GM21619 (cell line): ENCODE data around the gene DOCK2.
"Not testable (repeated sequence)": the region's sequence is repeated elsewhere in the genome, so short reads cannot be mapped to it uniquely, and the experiment has no call there.

Experiments used
- ATAC-seq: cut with Tn5 transposase; IDR thresholded peaks from one replicate; pipeline ENCODE4 v1.9.1; 2021; ENCODE audit not compliant: unreplicated experiment

The DOCK2 gene

DNA sequence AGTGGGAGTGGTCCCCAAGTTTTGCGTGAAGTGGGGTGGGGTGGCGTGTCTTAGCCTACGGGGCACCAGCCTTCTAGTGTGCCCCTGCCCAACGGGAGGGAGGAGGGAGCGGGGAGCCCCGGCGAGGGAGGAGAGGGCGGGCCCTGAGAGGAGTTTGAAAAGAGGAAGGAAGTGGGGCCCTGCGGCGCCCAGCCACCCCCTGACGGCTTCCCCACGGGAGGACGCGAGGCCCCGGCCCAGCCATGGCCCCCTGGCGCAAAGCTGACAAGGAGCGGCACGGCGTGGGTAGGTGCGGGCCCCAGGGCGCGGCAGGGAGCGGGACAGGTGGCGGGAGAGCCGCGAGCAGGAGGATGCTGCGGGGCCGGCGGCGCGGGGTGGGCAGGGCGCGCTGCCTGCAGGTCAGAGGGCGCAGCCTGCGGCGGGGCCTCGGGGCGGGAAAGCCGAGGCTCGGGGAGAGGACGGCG lies at the start of gene DOCK2:
TSS of gene DOCK2 (plus strand) at position 191 of the 464 bp plus-strand sequence. CDS start at position 243, 52 bp downstream.
- peak; percentile 92 for ATAC-seq

DNA sequence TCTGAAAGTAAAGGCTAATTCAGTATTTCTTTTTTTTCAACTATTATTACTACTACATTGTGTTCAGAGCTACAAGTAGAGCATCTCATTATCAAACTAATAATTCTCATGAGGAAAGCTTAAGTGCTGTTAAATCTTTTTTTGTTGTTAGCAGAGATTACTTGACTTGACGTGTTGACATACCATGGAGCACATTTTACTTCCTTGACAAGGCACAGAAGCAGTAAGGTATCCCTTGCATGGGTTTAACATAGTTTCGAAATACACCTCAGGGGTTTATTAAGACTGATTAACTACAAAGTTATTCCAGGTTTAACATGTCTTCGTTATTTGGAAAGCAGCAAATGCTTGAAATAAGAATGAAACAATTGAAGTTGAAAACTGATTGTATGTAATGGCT lies 46.5 kb upstream of the DOCK2 start:
- no peak for ATAC-seq

DNA sequence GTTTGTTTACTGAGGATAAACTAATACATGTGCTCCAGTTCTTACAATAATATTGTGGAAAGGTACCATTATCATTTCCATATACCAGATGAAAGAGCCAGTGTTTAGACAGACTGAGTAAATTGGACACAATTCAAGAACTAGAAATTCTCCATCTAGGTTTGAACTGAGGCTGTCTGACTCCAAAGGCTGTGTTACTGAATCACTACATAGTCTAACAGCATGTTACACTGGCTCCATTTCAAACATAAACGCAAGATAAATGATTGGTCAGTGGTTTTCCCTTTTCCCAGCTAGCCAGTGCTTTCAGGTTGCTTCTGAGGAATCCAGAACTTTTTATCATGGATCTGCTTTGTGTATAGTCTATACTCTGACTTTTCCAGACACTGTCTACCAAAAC lies 45.4 kb upstream of the DOCK2 start:
- no peak for ATAC-seq

DNA sequence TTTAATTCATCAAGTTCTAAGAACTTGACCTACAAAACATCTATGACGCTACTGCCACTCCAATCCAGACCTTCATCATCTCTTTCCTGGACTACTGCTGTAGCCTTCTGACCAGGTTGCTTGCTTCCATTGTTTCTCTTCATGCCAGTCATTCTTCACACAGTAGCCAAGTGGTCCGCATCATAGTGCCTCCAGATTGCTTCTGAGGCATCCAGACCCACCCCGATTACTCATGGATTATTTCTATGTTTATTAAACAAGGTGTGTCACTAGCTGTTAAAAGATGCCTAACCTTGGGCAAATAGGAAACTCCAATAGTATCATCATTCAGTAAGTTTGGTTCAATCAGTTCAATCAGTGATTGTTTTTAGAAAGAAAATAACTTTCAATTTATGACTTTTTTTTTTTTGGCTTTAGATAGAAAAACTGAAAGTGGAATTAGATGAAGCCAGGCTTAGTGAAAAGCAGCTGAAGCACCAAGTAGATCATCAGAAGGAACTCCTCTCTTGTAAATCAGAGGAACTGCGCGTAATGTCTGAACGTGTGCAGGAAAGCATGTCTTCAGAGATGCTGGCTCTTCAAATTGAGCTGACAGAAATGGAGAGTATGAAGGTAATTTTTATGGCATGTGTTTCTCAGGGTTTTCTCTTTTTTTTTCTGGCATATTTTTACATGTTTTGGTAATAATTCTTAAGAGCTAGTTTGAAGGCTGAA lies 44.0 kb upstream of the DOCK2 start:
- ATAC-seq: no peak

DNA sequence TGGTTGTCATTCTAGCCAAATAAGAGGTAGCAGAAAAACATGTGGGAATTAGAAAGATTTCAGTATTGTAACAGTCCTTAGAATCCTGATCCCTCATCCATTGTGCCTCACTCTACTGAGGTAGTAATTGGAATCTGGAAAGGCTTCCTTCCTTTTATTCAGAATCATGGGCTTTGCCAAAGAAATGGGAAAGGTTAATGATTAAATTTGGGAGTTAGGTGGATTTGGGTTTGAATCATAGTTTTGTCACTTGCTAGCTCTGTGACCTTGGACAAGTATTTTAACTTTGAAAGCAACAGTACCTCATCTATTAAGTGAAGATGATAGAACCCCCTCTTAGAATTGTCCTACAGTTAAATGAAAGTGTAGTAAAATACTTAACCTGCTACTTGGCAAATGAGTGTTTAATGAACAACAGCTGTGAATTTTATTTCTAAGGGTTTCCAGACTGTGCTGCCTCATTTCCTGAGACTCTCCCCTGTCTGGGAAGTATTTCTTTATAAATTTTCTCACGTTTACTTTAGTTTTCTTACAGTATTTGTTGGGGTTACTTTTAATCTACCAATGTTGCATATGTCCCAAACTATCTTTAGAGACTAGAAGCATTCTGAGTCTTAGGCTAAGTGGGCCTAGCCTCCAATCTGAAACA lies 41.8 kb upstream of the DOCK2 start:
- ATAC-seq: no peak

DNA sequence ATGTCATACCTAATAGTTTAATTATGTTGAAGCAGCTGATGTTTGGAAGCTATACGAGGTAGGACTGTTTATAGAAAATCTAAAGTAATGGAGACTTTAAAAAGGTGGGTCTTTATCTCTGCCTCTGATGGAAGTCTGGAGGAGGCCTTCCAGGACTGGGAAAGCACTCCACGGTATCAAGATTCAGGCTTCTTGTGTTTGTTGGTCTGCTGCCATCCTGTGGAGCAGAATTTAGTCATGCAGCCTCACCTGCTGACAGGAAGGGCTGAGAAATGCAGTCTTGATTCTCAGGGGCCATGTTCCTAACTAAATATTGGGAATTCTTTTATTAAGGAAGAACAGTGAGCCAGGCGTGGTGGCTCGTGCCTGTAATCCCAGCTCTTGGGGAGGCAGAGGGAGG lies 37.6 kb upstream of the DOCK2 start:
- ATAC-seq: no peak

DNA sequence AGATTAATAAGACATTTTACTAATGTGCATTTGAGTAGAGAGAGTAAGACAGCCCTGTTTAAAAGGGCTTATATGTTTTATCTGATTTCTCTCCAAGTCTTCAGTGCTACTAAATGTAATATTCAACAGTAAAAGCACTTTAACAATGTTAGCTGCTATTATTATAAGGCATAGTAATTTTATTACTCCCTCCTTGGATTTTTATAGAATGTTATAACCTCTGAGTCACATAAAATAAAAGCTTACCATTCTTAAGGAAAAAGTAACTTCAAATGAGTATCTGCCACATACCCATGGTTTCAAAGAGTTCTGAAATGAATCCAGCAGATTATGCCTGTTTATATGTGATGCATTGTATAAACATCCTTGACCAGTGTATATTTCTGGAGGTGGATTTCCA lies 34.5 kb upstream of the DOCK2 start:
- no peak for ATAC-seq

DNA sequence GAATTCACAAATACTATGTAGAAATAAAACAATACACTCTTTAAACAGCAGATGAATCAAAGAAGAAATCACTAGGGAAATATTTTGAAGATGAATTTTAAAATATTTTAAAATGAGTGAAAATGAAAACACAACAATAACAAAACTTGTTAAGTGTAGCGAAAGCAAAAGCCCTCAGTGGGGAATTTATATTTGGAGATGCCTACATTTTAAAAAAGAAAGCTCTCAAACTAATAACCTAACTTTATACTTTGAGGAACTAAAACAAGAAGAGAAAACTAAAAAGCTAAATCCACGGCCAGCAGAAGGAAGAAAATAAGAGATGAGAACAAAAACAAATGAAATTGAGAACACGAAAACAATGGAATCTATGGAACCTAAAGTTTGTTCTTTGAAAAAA lies 30.8 kb upstream of the DOCK2 start:
- ATAC-seq: no peak

DNA sequence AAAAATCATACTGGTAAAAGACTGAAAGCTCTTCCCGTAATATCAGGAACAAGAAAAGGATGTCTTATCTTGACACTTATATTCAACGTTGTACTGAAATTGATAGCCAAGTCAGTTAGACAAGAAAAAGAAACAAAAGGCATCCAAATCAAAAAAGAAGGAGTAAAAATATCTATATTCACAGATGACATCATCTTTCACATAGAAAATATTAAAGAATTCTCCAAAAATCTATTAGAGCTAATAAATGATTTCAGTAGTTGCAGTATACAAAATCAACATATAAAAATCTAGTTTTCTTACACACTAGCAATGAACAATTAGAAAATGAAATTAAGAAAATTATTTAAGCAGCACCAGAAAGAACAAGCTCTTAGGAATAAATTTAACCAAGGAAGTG lies 29.2 kb upstream of the DOCK2 start:
- no peak for ATAC-seq

DNA sequence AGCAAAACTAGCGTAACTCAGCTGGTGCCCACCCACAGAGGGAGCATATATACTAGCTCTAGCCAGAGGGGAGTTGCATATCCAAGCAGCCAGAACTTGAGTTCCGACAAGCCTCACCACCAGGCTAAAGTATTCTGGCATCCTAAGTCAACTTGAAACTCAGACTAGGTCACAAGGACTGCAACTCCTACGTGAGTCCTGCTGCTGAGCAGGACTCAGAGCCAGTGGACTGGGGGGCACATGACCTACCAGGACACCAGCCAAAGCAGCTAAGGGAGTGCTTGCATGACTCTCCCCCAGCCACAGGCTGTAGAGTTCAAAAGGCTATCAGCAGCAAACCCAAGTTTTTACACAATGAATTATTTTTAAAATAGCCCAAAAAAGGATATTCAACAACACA lies 27.4 kb upstream of the DOCK2 start:
- no peak for ATAC-seq

DNA sequence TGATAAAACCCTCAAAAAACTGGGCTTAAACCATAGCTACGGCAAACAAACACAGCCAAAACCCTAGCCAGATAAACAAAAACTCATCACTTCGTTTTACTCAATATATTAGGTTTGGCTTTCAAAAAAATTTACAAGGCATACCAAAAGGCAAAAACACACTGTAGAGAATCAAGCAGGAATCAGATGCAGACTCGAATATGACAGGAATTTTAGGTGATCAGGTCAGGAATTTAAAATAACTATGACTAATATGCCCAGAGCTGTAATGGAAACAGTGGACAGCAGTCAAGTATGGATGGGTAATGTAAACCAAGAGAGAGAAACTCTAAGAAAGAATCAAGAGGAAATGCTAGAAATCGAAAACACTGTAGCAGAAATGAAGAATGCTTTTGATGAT lies 26.5 kb upstream of the DOCK2 start:
- ATAC-seq: no peak

DNA sequence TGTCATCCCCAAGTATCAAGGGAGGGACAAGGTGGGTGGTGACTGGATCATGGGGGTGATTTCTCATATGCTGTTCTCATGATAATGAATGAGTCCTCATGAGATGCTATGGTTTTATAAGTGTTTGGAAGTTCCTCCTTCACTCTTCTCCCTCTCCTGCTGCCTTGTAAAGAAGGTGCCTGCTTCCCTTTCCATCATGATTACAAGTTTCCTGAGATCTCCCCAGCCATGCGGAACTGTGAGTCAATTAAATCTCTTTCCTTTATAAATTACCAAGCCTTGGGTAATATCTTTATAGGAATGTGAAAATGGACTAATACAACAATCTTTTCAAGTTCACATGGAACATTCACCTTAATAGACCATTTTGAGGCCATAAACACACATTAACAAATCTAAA lies 21.5 kb upstream of the DOCK2 start:
- ATAC-seq: no peak

DNA sequence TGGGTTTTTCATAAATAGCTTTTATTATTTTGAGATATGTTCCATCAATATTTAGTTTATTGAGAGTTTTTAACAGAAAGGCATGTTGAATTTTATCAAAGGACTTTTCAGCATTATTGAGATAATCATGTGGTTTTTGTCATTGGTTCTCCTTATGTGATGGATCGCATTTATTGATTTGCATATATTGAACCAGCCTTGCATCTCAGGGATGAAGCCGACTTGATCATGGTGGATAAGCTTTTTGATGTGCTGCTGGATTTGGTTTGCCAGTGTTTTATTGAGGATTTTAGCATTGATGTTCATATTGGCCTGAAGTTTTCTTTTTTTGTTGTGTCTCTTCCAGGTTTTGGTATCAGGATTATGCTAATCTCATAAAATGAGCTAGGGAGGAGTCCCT lies 12.8 kb upstream of the DOCK2 start:
- not testable (repeated sequence) for ATAC-seq

DNA sequence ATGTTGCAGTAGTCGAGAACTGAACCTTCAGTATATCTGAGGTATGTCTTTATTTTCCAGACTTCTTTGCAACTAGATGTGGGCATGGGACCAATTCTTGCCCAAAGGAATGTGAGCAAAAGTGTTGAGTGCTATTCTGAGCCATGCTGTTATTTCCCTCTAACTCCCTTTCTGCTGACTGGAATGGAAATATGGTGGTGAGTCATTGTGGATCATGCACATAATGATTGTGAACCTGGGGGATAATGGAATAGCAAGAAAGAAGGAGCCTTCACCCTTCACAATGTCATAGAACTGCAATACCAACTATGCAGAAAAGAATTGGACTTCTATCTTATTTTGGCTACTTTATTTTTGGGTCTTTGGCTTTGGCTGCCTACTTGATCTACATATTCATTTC lies 10.3 kb upstream of the DOCK2 start:
- no peak for ATAC-seq

DNA sequence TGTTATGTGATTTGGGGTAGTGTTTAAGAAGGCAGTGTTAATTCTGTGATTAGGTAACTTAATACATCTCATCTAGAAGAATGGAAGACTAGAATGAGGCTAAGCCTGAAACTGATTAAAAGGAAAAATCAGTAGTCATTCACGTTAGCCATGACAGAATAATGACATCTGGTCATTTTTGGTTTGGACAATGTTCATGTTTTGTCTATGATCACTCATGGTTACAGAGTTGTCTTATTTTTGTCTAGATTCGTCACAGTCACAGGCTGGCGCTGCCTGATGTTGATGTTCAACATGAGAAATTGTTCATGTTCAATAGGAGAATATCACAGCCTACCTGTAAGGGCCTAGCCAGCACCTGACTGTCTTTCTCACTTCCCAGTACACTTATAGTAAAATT lies 9.5 kb upstream of the DOCK2 start:
- ATAC-seq: no peak

DNA sequence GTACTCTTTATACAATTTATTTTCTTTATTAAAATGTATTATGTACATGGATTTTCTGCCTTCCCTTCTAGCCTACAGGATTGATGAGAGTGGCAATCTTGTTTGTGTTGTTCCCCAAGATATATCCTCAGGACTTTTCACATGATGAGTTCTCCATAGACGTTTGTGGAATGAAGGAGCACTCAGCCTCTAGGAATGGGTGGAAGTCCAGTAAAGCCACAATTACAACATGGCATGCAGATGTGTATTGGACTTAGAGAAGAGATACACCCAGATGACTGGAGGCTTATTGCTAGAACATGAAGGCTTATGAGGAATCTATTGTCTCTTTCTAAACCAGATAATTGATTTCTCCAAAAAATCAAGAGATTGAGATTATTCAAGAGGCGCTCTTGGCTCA lies 8.2 kb upstream of the DOCK2 start:
- no peak for ATAC-seq

DNA sequence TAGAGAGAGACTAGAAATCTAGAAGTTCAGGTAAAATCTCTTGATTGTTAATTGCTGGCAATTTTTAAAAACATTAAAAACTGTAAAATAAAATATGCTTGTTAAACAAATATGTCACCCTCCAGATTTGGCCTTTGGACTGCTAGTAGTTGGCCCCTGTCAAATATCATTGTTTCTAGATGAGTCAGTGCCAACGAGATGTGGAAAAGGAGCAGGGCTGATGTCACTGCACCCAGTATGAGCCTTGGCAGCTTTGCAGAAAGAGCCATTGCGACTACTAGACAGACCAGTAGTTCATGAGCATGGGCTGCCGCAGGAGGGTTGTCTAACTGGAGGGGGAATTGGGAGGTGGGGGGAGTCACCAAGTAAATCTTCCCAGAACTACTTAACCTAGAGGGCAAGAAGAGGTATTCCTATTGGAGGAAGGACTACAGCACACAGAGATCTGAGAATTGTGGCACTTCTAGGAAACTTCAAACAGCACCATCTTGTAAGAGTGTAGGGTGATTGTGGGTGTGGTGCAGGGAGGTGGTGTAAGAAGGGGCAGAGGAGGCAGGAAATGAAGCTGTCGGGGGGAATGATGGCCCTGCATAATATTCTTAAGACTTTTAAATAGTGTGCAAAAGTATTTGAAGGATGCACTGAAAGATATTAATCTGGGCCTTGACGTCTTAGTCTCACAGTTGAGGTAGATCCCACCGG lies 7.1 kb upstream of the DOCK2 start:
- no peak for ATAC-seq

DNA sequence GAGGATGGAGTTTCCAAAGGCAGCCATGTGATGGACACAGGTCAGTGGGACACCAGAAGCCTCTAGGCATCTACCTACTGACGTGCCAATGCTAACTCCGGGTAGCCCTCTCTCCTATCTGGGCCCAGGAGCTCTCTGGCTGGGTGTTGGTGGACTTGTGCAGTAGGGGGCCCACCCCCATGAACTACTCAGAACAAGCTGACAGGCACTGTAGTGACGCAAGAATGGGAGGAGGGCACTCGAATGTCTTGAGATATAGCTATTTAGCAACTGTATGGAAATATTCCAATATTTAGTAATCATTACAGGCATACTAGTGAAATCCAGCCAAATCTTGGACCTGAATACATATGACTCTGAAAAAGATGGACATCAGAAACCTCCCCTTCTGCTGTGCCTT lies 5.7 kb upstream of the DOCK2 start:
- ATAC-seq: no peak

DNA sequence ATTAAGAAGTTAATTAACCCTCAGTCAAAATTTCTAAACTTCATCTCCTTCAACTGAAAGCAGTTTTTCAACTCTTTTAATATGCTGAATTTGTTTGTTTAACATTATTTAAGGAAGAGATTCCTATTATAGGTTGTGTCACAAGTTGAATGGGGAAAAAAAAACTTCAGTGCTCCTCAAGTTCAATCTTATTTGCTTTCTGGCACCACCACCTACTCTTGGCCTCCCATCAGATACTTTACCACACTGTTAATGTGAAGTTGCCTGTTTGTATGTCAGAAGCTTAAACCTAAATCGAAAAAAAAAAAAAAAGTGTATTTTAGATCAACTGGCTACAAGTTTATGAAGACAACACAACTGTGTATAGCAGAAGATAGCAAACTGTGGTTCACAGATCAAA lies 4.1 kb upstream of the DOCK2 start:
- ATAC-seq: no peak

DNA sequence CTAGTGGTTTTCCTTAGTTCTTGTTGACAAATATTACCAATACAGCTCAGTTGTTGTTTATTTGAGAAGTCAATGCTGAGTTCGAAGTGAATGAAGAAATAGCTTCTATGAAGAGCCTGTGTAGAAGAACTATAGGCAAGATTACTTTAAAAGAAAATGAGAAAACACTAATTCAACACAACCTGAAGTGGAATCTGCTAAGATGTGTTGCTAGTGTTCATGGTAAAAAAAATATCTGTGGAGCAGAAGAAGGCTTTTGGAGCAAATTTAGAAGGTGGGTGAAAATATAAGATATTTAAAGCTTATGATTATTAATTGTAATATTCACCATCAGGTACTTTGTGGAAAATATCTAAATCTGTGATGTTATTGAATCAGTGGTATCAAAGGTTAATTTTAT lies 2.5 kb upstream of the DOCK2 start:
- ATAC-seq: no peak

DNA sequence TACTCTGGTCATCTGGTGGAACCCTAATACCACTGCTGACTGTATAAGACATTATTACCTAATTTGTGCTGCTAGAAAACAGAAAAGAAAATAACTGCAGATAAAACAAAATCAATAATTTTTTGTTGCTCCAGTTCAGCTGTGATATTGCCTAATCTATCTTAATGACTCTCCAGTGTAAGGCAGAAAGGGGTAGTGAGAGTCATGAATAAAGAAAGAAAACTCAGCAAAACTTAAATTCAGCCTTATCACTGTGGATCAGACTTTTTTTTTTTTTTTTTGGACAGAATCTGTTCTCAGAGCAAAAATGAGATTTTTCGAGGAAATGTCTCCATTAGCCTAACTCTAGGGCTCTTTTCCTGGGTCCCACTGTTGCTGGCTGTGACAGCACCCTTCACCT lies 1.1 kb upstream of the DOCK2 start:
- no peak for ATAC-seq

DNA sequence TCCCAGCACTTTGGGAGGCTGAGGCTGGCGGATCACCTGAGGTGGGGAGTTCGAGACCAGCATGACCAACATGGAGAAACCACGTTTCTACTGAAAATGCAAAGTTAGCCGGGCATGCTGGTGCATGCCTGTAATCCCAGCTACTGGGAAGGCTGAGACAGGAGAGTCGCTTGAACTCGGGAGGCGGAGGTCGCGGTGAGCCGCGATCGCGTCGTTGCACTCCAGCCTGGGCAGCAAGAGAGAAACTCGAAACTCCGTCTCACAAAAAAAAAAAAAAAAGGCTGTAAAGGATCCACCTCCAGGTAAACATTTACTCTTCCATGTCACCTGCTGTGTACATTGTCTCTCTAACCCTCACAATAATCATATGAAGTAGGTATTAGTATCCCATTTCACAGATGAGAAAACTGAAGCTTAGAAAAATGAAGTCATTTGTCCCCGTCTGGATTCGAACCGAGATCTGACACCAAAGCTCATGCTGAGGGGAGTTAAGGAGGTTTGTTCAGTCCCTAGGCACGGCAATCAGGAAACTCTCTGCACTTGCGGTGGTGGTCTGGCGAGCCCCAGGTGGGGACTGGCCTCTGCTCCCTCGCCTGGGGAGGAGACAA lies 494 bp upstream of the DOCK2 start:
- no peak for ATAC-seq
